ENCODE measurements around the gene AGK.

DNA sequence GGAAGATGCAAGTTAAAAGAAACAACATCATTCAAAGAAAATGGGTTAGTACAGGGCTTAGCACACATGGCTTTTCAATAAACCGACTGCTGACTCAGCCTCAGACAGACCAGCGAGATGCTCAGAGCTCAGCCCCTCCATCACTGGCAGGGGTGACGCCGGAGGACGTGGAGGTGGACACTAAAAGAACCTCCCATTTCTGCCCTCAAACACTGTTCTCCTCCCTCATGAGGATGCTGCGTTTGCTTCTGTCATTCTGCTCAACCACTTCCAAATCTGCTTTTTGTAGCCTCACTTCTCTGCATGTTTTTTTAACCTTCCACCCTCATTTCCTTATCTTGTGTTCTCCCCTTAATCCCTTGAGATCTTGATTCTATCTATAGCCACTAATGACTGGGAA, 135.5 kb downstream of the AGK start:
- TF ChIP-seq, protein P1, sequence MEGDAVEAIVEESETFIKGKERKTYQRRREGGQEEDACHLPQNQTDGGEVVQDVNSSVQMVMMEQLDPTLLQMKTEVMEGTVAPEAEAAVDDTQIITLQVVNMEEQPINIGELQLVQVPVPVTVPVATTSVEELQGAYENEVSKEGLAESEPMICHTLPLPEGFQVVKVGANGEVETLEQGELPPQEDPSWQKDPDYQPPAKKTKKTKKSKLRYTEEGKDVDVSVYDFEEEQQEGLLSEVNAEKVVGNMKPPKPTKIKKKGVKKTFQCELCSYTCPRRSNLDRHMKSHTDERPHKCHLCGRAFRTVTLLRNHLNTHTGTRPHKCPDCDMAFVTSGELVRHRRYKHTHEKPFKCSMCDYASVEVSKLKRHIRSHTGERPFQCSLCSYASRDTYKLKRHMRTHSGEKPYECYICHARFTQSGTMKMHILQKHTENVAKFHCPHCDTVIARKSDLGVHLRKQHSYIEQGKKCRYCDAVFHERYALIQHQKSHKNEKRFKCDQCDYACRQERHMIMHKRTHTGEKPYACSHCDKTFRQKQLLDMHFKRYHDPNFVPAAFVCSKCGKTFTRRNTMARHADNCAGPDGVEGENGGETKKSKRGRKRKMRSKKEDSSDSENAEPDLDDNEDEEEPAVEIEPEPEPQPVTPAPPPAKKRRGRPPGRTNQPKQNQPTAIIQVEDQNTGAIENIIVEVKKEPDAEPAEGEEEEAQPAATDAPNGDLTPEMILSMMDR (conservative IDR thresholded peaks at IDR 0.05; ENCODE audit: low read depth, low read length): no peak
- no peak for TF ChIP-seq EZH2 (IDR thresholded peaks at IDR 0.05; ENCODE audit: low read length, unreplicated experiment)
